CD4-positive, alpha-beta T cell treated with Interleukin-12 subunit alpha and Interleukin-12 subunit beta, for 1 hour (primary cell): ENCODE measurements around the gene SAG.
"Not testable (repeated sequence)": the region's sequence is repeated elsewhere in the genome, so short reads cannot be mapped to it uniquely, and the experiment has no call there.

Source experiments
- DNase-seq: peaks from one replicate; pipeline ENCODE4 v3.0.0-alpha.2; 2020

The SAG gene

DNA sequence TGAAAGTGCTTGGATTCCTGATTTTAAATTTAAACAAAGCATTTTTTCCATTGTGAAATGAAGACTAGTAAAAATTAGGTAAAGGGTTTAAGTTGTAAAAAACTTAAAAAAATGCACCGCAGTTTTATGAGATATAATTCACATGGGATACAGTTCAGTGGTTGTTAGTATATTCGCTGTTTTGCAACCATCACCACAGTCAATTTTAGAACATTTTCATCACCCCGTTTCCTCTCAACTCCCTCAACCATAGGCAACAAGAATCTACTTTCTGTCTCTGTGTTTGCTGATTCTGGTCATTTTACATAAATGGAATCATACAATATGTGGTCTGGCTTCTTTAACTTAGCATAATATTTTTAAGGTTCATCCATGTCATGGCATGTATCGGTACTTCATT, 50.7 kb downstream of the SAG start:
- DNase-seq: no peak

DNA sequence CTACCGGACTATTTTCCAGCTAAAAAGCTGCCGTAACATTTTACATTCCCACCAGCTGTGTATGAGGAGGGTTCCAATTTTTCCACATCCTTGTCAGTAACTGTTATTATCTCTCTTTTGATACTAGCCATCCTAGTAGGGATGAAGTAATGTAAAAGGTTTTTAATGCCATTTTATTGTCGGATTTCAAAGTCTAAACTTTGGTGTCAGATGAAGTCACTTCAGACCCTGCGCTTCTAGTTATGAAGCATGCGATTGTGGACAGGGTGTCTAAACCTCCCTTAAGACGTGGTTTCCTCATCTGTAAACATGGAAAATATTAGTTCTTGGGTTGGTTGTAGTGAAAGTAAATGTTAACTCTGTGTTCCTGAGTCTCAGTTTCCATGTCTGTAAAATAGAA, 51.3 kb downstream of the SAG start:
- no peak for DNase-seq

DNA sequence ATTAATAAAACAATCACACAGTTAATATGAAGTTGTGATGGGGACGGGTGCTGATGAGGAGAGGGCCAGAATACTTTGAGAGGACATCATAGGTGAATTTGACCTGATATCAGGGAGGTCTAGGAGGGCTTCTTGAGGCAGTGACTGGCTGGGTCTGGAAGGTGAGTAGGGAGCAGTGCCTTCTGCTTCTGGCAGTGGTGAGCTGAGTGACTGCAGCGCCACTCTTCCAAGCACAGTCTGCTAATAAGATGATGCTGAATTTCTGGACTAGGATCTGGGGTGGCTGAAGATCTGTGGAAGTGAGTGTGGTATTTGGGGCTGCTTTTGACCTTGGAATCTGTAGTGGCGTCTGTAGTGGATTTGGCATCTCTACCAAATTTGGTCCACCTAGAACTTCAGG, 52.2 kb downstream of the SAG start:
- DNase-seq: no peak

DNA sequence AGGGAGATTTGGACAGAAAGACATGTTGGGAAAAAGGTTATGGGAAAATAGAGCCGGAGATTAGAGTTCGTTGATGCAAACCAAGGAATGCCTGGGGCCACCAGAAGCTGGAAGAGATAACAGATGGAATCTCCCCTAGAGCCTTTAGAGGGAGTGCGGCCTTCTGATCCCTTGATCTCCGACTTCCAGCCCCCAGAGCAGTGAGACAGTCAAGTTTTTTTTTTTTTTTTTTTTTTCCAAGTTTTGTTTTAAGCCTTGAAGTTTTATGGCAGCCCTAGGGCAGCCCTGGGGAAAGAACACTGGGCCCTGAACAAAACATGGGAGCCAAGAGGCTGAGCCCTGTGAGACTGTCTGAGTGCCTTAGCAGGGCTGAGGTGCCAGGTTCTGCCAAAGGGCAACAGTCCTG, 53.2 kb downstream of the SAG start:
- DNase-seq: no peak

DNA sequence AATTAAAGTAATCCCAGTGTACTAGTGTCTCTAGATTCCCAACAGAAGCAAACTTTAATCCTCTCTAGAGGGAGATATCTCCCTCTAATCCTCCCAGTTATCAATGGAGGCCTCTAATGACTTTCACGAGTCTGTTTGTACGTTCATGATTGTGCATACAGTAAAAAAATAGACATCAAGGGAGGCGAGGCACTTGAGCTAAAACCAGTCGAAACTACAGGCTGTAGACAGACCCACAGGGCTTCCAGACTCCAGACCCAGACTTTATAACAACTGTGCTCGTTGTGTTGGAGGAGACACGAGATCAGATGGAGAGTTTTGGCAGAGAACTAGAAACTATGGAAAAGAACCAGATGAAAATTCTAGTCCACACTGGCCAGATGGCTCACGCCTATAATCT, 53.7 kb downstream of the SAG start:
- DNase-seq: no peak

DNA sequence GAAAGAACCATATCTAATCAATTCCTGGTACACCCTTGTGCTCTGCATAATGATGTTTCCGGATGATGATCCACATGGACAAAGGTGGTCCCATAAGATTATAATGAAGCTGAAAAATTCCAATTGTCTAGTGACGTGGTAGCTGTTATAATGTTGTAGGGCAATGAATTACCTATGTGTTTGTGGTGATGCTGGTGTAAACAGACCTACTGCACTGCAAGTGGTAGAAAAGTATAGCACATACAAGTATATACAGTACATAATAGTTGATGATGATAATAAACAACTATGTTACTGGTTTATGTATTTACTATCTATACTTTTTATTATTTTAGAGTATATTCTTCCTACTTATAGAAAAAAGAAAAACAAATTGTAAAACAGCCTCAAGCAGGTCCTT, 55.1 kb downstream of the SAG start:
- DNase-seq: no peak

DNA sequence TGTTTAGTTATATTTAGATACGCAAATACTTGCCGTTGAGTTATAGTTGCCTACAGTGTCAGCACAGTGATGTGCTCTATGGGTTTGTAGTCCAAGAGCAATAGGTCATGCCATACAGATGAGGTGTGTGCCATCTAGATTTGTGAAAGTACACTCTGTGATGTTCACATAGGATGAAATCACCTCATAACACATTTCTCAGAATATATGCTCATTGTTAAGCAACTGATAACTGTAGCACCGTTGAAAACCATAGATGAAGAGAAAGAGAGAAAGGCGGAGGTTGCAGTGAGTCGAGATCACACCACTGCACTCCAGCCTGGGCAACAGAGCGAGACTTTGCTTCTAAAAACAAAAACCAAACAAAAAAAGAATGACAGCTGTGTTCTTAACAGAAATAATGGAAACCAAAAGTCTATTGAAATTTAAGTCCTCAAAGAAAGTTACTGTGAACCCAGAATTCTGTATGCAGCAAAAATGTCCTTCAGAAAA, 56.2 kb downstream of the SAG start:
- DNase-seq: no peak

DNA sequence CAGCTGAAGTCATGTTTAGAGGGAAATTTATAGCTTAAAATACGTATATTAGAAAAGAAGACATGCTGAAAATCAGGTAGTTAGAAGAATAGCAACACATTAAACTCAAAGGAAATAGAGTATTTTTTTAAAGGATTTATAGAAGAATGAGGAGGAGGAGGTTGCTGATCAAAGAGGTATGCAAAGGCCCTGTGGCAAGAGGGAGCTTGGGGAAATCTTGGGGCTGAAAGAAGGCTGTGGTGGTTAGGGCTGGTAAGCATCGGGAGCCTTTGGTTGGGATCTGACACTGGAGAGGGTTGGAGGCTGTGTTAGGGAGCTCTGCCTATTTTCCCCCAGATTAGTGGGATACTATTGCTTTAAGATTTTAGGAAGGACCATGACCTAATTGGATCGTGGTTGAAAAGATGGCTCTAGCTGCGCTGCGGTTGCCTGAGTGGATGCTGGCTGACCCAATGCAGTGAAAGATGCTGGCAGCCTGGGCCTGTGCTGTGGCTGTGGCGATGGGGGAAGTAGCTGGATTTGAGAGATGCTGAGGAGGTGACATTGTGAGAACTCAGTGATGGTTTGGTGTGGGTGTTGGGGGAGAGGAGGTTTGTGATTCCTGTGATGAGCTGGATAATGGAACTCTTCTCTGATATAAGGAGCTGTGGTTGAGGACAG, 58.4 kb downstream of the SAG start:
- no peak for DNase-seq

DNA sequence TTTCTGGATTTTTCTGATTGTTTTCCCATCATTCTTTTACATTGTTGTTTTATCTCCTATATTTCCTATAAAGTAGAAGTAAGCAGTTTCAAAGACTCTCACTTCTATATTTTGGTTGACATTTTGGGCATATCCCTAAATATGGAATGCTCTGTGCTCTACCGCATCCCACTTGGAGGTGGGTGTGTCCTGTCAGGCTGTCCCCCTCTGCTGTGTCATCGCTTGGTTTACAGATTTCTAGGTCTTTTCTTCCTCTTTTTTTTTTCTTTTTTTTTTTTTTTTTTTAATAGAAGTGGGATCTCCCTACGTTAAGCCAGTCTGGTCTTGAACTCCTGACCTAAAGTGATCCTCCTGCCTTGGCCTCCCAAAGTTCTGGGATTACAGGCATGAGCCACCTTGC, 60.0 kb downstream of the SAG start:
- no peak for DNase-seq

DNA sequence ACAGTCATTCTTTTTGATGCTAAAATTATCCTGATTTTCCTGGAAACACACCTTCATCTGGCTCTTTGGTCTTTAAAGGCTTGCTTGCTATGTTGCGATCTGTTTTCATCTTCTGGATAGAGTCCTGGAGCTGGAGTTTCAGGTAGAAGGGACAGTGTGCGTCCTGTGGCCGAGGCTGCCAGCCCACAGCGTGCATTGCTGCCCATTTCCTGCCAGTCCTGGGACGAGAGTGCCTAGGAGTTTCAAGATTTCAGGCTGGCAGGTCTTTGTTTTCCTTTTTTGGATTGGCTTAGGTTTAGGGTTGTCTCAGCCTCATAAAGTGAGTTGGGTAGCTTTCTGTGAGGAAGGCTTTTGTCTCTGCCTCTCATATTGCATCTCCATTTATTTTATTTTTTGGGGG, 61.1 kb downstream of the SAG start:
- no peak for DNase-seq

DNA sequence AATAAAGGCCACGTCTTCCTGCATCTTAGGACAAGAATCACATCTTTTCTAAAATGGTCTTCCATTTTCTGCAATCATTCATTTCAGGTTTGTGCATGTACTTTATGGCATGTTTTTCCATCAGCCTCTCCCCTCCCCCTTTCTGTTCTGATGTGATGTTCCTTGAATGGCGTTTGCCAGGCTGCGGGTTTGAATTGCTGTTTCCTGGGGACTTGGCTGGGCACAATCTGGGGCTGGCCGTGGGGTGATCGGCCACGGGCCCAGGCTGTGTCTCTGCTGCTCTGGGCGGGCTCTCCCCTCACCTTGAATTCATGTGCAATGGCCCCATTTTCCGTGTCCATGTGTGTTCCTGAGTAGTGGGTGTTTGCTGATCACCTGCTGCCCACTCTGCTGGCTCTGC, 61.8 kb downstream of the SAG start:
- DNase-seq: no peak

DNA sequence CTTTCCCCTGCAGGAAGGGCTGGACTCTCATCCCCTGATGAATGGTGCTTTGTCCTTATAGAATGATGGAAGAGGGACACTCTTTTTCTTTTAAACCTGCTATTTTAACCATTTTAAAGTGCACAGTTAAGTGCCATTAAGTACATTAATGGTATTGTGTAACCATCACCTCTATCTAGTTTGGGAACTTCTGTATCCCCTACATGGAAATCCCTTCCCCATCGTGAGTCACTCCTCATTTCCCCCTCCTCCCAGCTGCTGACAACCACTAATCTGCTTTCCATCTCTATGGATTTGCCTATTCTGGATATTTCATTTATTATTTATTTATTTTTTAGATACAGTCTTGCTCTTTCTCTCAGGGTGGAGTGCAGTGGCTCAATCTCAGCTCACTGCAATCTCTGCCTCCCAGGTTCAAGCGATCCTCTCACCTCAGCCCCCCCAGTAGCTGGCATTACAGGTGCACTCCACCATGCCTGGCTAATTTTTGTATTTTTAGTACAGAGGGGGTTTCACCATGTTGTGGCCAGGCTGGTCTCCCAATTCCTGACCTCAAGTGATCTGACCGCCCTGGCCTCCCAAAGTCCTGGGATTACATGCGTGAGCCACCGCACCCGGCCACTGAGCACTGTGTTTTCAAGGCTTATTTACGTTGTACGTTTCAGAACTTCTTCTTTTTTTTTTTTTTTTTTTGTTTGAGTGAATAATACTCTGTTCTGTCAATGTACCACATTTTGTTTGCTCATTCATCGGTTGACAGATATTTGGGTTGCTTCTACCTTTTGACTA, 62.5 kb downstream of the SAG start:
- DNase-seq: no peak

DNA sequence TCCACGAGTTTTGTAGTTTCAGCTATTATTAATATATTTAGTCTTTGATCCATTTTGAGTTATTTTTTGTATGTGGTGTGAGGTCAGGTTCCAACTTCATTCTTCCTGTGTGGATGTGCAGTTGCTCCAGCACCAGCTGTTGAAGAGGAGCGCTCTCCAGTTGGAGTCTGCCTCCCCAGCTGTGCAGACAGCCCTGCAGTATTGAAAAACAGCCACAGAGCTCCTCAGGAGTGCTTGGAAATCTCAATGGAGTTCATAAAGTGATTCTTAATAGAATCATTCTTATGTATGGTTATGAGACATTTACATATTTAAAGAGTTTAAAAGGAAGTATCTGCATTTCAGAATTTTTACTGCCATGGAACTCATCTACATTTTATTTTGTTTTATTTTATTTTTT, 64.0 kb downstream of the SAG start:
- no peak for DNase-seq

DNA sequence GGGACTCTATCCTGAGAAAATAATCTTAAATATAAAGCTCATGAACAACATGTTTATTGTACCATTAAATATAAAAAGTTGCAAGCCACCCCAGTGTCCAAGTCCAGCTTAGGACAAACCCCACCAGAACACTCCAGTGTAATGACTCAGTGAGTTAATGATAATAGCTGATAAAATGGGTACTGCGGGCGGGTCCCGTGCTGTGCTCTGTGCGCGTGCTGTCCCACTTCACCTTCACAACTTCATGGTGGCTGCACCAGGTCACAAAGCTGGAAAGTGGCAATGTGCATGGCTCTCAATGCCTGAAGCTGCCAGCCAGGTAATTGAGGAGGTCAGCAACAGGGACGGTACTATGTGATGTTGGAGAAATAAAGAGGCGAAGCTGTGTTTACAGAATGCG, 65.2 kb downstream of the SAG start:
- DNase-seq: no peak

DNA sequence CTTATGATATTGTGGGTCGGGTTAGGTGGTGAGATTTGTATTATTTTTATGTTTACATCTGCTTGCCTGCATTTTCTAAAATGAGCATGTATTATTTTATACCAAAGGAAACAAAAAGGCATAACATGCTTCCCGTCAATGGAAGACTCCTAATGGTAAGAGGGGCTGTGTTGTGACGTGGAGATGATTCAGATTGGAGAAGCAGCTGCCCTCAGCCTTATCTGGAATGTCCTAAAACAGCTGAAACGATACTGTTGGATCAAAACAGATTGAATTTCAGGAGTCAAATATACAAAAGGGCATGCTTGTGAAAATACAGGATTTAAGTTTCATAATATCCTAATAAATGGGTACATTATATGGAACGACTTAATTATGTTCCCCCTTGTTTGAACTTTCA, 65.7 kb downstream of the SAG start:
- DNase-seq: no peak

DNA sequence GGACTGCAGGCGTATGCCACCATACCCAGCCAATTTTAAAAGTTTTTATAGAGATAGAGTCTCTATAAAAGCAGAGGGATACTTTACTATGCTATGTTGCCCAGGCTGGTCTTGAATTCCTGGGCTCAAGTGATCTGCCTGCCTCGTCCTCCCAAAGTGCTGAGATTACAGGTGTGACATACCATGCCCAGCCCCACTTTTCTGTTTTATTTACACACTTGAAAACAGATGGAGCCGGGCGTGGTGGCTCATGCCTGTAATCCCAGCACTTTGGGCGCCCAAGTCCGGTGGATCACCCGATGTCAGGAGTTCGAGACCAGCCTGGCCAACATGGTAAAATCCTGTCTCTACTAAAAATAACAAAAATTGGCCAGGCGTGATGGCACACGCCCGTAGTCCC, 67.2 kb downstream of the SAG start:
- not testable (repeated sequence) for DNase-seq

DNA sequence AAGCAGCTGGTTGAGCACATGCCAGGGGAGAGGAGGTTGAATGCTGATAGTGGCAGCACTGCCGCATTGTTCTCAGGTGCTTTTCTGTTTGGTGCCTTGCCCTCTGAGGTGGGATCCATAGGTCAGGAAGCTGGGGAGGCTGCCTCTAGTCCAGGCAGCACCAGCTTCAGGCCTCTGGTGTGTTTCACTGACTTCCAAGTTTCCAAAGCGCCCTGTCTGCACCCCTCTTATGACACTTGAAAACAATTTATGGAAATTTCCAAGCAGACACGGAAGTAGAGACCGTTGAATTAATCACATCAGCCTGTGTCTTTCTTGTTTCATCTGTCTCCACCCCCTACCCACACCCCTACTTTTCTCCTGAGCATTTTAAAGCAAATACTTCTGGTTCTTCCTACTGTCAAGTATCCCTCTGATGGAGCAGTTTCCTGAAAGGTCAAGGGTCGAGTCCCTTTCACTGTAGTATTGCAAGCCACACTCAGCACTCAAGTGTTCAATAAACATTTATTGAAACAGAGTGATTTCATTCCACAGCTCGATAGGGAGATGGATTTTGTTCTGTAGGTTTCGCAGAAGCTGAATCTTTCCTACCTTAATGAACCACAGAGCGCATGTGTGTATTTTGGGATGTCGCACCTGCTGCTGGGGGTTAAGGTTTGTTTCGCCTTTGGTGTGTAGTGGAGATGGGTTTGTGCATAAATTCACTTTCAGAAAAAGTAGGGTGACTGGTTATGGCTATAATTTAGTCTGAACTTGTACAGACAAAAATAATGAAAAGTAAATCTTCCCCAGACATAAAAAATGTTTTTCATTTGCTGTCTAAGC, 68.1 kb downstream of the SAG start:
- no peak for DNase-seq

DNA sequence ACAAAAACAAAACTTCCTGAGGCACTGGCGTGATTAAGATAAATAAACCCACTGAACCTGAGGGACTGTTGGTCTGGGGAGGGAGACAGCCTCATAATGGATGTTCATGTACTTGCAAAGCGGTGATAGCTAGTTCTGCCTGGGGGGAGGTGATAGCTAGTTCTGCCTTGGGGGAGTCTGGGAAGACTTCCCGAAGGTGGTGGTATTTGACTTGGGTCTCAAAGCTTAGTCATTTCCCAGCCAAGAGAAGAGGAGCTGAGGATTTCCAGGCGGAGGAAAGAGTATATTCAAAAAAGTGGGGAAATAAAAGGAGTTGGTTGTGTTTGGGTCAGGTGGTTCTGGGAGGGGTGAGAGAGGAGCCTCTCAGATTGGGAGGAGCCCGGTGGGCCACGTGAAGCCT, 71.4 kb downstream of the SAG start:
- no peak for DNase-seq

DNA sequence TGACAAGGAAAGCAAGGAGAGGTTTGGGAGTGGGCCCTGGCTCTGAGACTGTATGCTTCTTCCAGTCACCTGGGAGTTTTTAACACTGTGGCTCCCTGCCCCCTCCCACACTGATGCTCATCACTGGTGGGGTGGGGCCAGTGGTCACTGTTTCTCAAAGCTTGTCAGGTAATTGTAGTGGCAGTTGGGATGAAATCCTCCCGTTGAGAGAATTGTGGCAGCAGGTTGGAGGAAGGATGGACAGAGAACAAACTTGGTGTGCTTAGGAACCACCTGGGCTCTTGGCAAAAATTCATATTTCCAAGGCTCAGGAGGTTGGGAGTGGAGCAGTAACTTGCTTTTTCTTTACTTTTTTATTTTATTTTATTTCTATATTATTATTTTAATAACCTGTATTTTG, 71.8 kb downstream of the SAG start:
- no peak for DNase-seq

DNA sequence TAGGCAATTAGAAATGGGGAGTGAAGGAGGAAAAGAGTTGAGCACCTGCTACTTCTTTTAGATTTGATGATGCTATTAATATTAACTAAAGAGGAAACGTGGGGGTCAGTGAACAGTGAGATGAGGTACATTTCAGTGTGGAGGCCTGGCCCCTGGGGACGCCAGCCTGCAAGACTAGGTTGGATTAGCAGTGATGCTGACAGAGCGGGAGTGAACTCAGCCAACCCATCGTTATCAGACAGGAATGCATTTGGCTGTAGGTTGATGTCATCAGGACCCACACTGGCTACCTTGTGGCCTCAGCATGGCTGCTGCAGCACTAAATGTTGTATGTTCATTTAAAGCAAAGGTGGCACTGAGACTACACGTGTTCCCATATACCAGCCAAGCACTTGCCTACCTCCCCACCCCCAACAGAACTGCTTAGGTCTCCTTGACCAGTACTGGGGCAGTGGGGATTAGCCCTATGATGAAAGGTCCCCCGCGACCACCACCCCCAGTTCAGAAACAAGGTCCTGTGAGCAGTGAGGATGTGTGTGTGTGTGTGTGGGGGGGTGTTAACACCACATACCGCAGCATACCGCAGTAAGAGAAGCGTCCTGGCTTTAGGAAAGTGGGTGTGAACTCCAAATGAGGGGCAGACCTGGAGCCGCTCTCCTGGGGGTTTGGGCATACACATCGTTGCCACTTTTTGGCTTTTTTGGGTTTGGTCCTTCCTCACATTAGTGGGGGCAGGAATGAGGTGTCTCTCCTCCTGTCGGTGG, 72.7 kb downstream of the SAG start:
- no peak for DNase-seq

DNA sequence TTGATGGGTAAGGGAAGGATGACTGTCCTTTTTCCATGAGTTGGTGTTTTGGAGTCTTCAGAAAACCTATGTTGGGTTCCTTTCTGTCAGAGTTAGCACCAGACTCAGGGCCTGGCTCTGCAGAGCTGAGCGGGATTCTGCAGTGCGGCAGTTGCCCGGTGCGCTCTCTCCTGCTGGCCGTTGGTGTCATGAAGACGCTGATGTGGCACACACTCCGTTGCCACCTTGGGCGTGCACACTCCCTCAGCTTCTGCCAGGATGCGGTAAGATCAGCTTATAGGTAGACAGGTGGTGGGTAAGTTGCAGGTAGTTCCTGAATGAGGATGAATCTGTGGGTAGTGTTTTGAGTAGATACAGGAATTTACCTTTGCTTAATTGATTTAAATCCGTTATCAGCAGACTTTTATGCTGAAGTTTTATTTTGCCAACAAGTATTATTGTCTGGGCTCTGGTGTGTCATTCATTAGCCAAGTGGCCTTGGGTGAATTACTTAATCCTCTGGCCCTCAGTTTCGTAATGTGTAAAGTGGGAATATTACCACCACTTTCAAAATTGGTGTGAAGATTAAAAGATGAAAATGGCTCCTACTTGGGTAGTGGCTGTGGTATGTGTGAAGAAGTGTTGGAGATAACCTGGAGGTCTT, 73.5 kb downstream of the SAG start:
- DNase-seq: no peak

DNA sequence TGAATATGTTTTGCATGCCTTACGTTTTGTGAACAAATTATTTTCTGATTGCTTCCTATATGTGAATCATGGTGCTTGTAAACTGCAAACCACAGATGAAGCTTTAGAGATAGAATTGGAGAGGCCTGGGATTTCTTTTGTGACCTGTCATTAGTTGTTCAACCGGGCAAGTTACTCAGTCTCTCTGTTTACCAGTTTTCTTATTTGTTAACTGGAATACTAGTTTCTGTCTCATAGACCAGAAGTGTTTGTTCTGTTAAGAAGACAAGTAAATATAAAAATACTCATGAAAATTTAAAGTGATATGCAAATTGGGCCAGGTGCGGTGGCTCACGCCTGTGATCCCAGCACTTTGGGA, 74.0 kb downstream of the SAG start:
- DNase-seq: no peak

DNA sequence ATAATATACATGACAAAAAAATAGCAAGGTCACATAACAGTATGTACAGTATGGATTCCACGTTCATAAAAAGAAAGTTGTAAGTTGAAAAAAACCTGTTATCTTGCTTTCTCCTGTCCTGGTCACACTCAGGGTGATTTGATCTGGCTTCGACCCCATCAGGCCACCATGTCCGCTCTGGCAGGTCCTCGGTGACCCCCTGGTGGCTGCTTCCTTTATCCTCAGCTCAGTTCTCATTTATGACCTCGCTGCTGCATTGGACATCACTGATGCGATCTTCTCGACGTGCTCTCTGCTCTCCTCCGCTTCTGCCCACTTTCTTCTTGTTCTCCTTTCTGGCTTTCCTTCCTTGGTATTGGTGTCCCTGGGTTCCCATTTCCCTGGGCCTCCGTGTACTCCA, 76.4 kb downstream of the SAG start:
- DNase-seq: no peak
